Hepatocyte (in vitro differentiated cells): ENCODE data around the gene CALML5. TPM values are rescaled to one million over a fixed set of nuclear protein-coding genes. Genes with fewer than 3 reads are reported as not detected.

Source experiments
- DNase-seq: peaks from one replicate; pipeline ENCODE4 v3.0.0-alpha.2; 2016; ENCODE audit warnings: low spot score
- H2AFZ ChIP-seq: fragments of 200-600 bp; sonication (generic); 2 replicates; pipeline ENCODE4 v1.6.0; 2016; ENCODE audit warnings: antibody characterized with exemption, mild to moderate bottlenecking
- H3K27ac ChIP-seq: fragments of 200-600 bp; sonication (generic); 2 replicates; pipeline ENCODE4 v1.5.1; 2016; ENCODE audit warnings: mild to moderate bottlenecking
- H3K27me3 ChIP-seq: fragments of 200-600 bp; sonication (generic); 2 replicates; pipeline ENCODE4 v1.6.1; 2016
- H3K36me3 ChIP-seq: fragments of 200-600 bp; sonication (generic); replicated peaks from 2 replicates; pipeline ENCODE4 v1.5.1; 2016; ENCODE audit warnings: low read depth; ENCODE audit not compliant: insufficient read depth
- H3K4me1 ChIP-seq: fragments of 200-600 bp; sonication (generic); 2 replicates; pipeline ENCODE4 v1.5.1; 2016; ENCODE audit warnings: mild to moderate bottlenecking, moderate library complexity; ENCODE audit not compliant: insufficient read depth
- H3K4me2 ChIP-seq: fragments of 200-600 bp; sonication (generic); 2 replicates; pipeline ENCODE4 v1.6.0; 2016
- H3K4me3 ChIP-seq: fragments of 200-600 bp; sonication (generic); 2 replicates; pipeline ENCODE4 v1.5.1; 2016; ENCODE audit warnings: mild to moderate bottlenecking
- H3K79me2 ChIP-seq: fragments of 200-600 bp; sonication (generic); 2 replicates; pipeline ENCODE4 v1.6.0; 2017; ENCODE audit warnings: mild to moderate bottlenecking
- H3K9me2 ChIP-seq: fragments of 200-600 bp; sonication (generic); replicated peaks from 2 replicates; pipeline ENCODE4 v1.6.0; 2017; ENCODE audit warnings: mild to moderate bottlenecking; ENCODE audit not compliant: insufficient read depth
- H3K9me3 ChIP-seq: fragments of 200-600 bp; sonication (generic); 2 replicates; pipeline ENCODE4 v1.5.1; 2016; ENCODE audit warnings: low read depth, mild to moderate bottlenecking
- H4K20me1 ChIP-seq: fragments of 200-600 bp; sonication (generic); 2 replicates; pipeline ENCODE4 v1.6.0; 2016; ENCODE audit warnings: mild to moderate bottlenecking; ENCODE audit not compliant: insufficient read depth, poor library complexity, severe bottlenecking
- EZH2 ChIP-seq: fragments of 200-600 bp; sonication (generic); IDR thresholded peaks from 2 replicates; pipeline ENCODE4 v1.6.1; 2016; ENCODE audit warnings: antibody characterized with exemption, mild to moderate bottlenecking, borderline replicate concordance
- EZH2phosphoT487 ChIP-seq: fragments of 200-600 bp; sonication (generic); IDR thresholded peaks from one replicate; pipeline ENCODE4 v1.6.1; 2018; ENCODE audit warnings: antibody characterized with exemption, mild to moderate bottlenecking, low read depth, moderate library complexity; ENCODE audit not compliant: unreplicated experiment, severe bottlenecking
- WGBS: methylation state at CpG from one replicate; pipeline ENCODE4 v1.1.6; 2016; ENCODE audit warnings: low lambda C conversion rate; ENCODE audit errors: missing lambda C conversion rate; 5-methylcytosine and 5-hydroxymethylcytosine counted together
- polyA plus RNA-seq: library from polyadenylated mRNA; unstranded; fragments of >200 nt; fragmentation: Nextera tagmentation; extraction: Ambion mirVana; gene quantifications from 2 replicates; pipeline ENCODE4 v1.2.1, GENCODE V29; 2016
- total RNA-seq: library from RNA; depleted of rRNA; stranded (reverse); fragments of >200 nt; gene quantifications from 2 replicates; pipeline ENCODE4 v1.2.3, GENCODE V29; 2014
- TF ChIP-seq, protein P1 (sequence below): fragments of 200-600 bp; sonication (generic); IDR thresholded peaks from 2 replicates; pipeline ENCODE4 v1.5.1; 2016; ENCODE audit warnings: antibody characterized with exemption, mild to moderate bottlenecking; ENCODE audit not compliant: poor library complexity

Gene CALML5
- total and polyA plus RNA-seq, 2 experiments from 2014 or later = not detected

DNA sequence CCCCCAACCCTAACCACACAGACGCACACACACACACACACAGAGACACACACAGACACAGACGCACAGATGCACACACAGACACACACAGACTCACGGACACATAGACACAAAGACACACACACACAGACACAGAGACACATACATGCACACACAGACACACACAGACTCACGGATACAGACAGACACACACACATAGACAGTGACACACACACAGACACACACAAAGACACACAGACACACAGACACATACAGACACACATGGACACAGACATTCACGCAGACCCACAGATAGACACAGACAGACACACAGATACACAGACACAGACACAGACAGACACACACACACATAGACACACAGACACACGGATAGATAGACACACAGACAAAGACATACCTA is 2.1 kb downstream of the CALML5 start:
- Histone ChIP-seq H3K27ac (no peak overlapping the region), H3K36me3 (no peaks in the 10 kb centered on the region), H3K4me3 (no peak overlapping the region), H3K27me3 (no peaks in the 10 kb centered on the region), H3K9me3 (no peaks in the 10 kb centered on the region), H3K4me2 (no peak overlapping the region), H3K9me2 (no peaks in the 10 kb centered on the region), H3K4me1 (peaks cover 20% of the 10 kb centered on the region), H2AFZ (no peak overlapping the region), H4K20me1 (no peaks in the 10 kb centered on the region), H3K79me2 (no peaks in the 10 kb centered on the region)
- TF ChIP-seq, protein P1, sequence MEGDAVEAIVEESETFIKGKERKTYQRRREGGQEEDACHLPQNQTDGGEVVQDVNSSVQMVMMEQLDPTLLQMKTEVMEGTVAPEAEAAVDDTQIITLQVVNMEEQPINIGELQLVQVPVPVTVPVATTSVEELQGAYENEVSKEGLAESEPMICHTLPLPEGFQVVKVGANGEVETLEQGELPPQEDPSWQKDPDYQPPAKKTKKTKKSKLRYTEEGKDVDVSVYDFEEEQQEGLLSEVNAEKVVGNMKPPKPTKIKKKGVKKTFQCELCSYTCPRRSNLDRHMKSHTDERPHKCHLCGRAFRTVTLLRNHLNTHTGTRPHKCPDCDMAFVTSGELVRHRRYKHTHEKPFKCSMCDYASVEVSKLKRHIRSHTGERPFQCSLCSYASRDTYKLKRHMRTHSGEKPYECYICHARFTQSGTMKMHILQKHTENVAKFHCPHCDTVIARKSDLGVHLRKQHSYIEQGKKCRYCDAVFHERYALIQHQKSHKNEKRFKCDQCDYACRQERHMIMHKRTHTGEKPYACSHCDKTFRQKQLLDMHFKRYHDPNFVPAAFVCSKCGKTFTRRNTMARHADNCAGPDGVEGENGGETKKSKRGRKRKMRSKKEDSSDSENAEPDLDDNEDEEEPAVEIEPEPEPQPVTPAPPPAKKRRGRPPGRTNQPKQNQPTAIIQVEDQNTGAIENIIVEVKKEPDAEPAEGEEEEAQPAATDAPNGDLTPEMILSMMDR = no peak
- TF ChIP-seq EZH2 (no peak), EZH2phosphoT487 (no peak)
- no peak for DNase-seq
- 96% methylated on average over 6 of the region's 6 CpGs for WGBS

DNA sequence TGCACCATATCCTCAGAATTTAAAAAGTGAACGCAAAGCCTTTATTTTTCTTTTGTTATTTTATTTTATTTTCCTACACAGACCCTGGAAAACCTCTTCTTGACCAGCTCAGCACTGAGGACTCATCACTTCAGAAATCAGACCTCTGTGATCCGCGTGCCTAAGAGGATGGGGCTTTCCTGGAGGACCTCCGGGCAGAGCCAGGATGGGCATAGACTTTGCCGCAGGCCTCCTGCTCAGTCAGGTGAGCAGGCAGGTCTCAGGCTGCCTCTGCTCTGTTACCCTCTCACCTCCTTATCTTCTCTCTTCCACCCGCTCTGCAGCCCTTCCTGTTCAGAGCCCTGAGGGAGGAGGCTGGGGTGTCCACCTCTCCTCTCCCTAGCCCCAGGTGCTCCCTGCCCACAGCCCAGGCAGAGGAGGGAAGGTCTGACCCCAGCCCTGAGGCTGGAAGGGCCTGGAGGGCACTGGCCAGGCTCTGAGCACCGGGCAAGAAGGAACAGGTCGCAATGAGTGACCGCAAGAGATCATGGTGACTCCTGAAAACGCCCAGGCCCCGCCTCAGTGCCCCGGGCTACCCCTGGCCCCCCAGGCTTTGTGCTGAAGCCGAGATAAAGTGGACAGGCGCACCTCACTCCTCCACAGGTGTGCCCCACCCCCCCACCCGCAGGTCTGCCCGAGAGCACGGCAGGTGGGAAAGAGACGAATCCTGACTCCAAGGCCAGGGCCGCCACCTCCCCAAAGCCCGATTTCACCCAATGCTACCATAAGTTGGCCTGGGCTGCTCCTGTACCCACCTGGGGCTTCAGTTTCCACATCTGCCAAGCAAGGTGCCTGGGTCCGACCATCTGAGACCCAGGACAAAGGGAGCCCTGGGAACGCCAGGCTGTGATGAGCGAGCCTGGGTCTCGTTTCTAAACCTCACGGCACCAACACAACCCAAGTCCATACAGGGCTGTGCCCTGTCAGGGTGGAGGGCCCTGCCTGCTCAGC is 2.8 kb downstream of the CALML5 start:
- no peak for DNase-seq
- TF ChIP-seq EZH2 (no peak), EZH2phosphoT487 (no peak)
- TF ChIP-seq, protein P1 = no peak
- Histone ChIP-seq H3K9me3 (no peaks in the 10 kb centered on the region), H4K20me1 (no peaks in the 10 kb centered on the region), H3K79me2 (no peaks in the 10 kb centered on the region), H3K4me2 (no peak overlapping the region), H3K27ac (no peak overlapping the region), H3K4me3 (no peak overlapping the region), H3K4me1 (peaks cover 20% of the 10 kb centered on the region), H3K27me3 (no peaks in the 10 kb centered on the region), H3K9me2 (no peaks in the 10 kb centered on the region), H3K36me3 (no peaks in the 10 kb centered on the region), H2AFZ (no peak overlapping the region)
- 87% methylated on average over 22 of the region's 25 CpGs for WGBS

DNA sequence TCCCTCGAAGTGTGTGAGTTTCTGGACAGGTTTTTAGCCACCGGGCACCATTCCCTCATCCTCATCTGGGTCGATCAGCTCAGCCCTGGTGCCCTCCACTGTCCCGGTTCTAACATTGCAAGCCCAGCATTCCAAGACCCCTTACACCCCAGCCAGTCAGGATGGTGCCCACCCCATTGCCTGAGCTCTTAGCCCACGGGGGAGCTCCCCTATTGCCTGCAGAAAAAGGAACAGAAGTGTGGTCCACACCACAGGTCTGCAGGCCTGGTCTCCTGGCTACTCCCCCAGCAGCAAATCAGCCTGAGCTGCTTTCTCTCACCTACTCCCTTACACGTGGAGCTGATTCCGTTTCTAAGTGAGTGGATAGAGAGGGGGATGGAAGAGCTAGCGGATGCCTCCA is 4.8 kb downstream of the CALML5 start:
- H4K20me1 ChIP-seq = no peaks in the 10 kb centered on the region
- 89% methylated on average over 8 of the region's 8 CpGs for WGBS
- no peak overlapping the region for H3K4me3 ChIP-seq
- H3K4me2 ChIP-seq = no peak overlapping the region
- no peaks in the 10 kb centered on the region for H3K9me3 ChIP-seq
- no peak overlapping the region for H3K27ac ChIP-seq
- no peak overlapping the region for H2AFZ ChIP-seq
- H3K79me2 ChIP-seq = no peaks in the 10 kb centered on the region
- peaks cover 20% of the 10 kb centered on the region for H3K4me1 ChIP-seq
- no peaks in the 10 kb centered on the region for H3K9me2 ChIP-seq
- no peaks in the 10 kb centered on the region for H3K27me3 ChIP-seq
- H3K36me3 ChIP-seq = no peaks in the 10 kb centered on the region
- no peak for DNase-seq
- TF ChIP-seq, protein P1 = no peak
